Gastroesophageal sphincter (tissue), 3 donors: Measurements from ENCODE around the gene PTX3.

Experiments
- POLR2AphosphoS5 ChIP-seq: sonication (generic); formaldehyde crosslinking; IDR thresholded peaks from one replicate; pipeline ENCODE4 v1.6.1; 2017; ENCODE audit warnings: antibody characterized with exemption
- TF ChIP-seq, protein P1 (sequence below), 4 experiments: fragments of 200-600 bp in 2 of 4; fragments of 450-650 bp in 2 of 4; sonication (generic) in 1 of 4; IDR thresholded peaks; one replicate each; pipeline ENCODE4 v1.5.1; 2017 to 2019; ENCODE audit warnings: antibody characterized with exemption in 4 of 4, mild to moderate bottlenecking in 2 of 4, moderate library complexity in 2 of 4

DNA sequence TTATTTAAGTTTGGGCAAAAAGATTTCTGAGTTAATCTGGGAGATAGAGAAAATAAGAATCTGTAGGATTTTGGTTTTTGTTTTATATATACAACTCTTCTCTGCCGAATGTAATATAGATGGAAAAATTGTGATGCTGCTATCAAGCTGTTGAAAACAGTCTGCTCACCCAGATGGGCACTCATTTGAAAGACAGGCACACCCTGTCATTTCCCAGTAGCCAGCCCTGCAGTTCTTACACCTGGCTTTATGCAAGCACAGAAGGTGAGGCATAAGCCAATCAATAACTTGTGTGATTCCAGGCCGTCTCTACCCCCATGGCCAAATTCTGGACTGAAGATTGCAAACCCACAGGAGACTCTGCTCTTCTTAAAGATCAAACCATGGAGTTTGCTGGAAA lies 27.1 kb upstream of the PTX3 start:
- TF ChIP-seq, protein P1, sequence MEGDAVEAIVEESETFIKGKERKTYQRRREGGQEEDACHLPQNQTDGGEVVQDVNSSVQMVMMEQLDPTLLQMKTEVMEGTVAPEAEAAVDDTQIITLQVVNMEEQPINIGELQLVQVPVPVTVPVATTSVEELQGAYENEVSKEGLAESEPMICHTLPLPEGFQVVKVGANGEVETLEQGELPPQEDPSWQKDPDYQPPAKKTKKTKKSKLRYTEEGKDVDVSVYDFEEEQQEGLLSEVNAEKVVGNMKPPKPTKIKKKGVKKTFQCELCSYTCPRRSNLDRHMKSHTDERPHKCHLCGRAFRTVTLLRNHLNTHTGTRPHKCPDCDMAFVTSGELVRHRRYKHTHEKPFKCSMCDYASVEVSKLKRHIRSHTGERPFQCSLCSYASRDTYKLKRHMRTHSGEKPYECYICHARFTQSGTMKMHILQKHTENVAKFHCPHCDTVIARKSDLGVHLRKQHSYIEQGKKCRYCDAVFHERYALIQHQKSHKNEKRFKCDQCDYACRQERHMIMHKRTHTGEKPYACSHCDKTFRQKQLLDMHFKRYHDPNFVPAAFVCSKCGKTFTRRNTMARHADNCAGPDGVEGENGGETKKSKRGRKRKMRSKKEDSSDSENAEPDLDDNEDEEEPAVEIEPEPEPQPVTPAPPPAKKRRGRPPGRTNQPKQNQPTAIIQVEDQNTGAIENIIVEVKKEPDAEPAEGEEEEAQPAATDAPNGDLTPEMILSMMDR (IDR thresholded peaks at IDR 0.05) = no peak
- TF ChIP-seq POLR2AphosphoS5 = no peak
